GM21723 (cell line): ENCODE data around the gene TPM4.
A peak's percentile ranks its signal among the peaks of the same experiment; 100 is the strongest.
"Not testable (repeated sequence)": the region's sequence is repeated elsewhere in the genome, so short reads cannot be mapped to it uniquely, and the experiment has no call there.

Source experiments
- ATAC-seq: cut with Tn5 transposase; IDR thresholded peaks from one replicate; pipeline ENCODE4 v1.9.1; 2021; ENCODE audit warnings: mild to moderate bottlenecking, moderate library complexity; ENCODE audit not compliant: unreplicated experiment

The TPM4 gene

GRCh38 chr19:16076154-16076957 lies at the start of gene TPM4:
TPM4 (plus strand) TSS chr19:16076495; CDS start chr19:16076566, 71 bp downstream.
- ATAC-seq = peak; percentile 53

- ATAC-seq = no peak
Measured at GRCh38 chr19:16026756-16027155, 49.5 kb upstream of the TPM4 start.

- no peak for ATAC-seq
Measured at GRCh38 chr19:16027528-16027927, 48.8 kb upstream of the TPM4 start.

- ATAC-seq = not testable (repeated sequence)
Measured at GRCh38 chr19:16030155-16030554, 46.1 kb upstream of the TPM4 start.

GRCh38 chr19:16030964-16031871 lies 45.1 kb upstream of the TPM4 start:
- no peak for ATAC-seq

- ATAC-seq = no peak
Measured at GRCh38 chr19:16031872-16032200, 44.5 kb upstream of the TPM4 start.

GRCh38 chr19:16032509-16033135 lies 43.7 kb upstream of the TPM4 start:
- ATAC-seq = no peak

- no peak for ATAC-seq
Measured at GRCh38 chr19:16033136-16033530, 43.2 kb upstream of the TPM4 start.

- no peak for ATAC-seq
Measured at GRCh38 chr19:16033721-16034120, 42.6 kb upstream of the TPM4 start.

- no peak for ATAC-seq
Measured at GRCh38 chr19:16034180-16034579, 42.1 kb upstream of the TPM4 start.

GRCh38 chr19:16034958-16035560 lies 41.2 kb upstream of the TPM4 start:
- no peak for ATAC-seq

- ATAC-seq = no peak
Measured at GRCh38 chr19:16035601-16036297, 40.5 kb upstream of the TPM4 start.

- ATAC-seq = no peak
Measured at GRCh38 chr19:16036397-16036925, 39.8 kb upstream of the TPM4 start.

GRCh38 chr19:16036941-16037340 lies 39.4 kb upstream of the TPM4 start:
- ATAC-seq = no peak

GRCh38 chr19:16037424-16038195 lies 38.7 kb upstream of the TPM4 start:
- ATAC-seq = no peak

- ATAC-seq = no peak
Measured at GRCh38 chr19:16038196-16038695, 38.0 kb upstream of the TPM4 start.

- ATAC-seq = no peak
Measured at GRCh38 chr19:16039081-16039480, 37.2 kb upstream of the TPM4 start.

GRCh38 chr19:16039545-16039944 lies 36.8 kb upstream of the TPM4 start:
- ATAC-seq = no peak

- no peak for ATAC-seq
Measured at GRCh38 chr19:16040642-16041041, 35.7 kb upstream of the TPM4 start.
